ENCODE results near the gene VPS26C. TPM values are rescaled to one million over a fixed set of nuclear protein-coding genes. Genes with fewer than 3 reads are reported as not detected.

Gene VPS26C
- total RNA-seq, 1 donor from 2014 or later = 44.3 TPM

GRCh38 chr21:37207441-37208009 is 59.6 kb downstream of the VPS26C start:
- no peak for TF ChIP-seq CTCF (IDR thresholded peaks at IDR 0.05)
- H3K4me1 Mint-ChIP-seq (ENCODE audit: low read depth) = peaks cover 26% of the 10 kb centered on the region
- H3K27ac Mint-ChIP-seq (ENCODE audit: unreplicated experiment) = peak overlapping the region; percentile 89
- H3K36me3 Mint-ChIP-seq (ENCODE audit: low read depth) = peaks cover 17% of the 10 kb centered on the region
- no peaks in the 10 kb centered on the region for H3K27me3 Mint-ChIP-seq (ENCODE audit: low read depth)
- no peak overlapping the region for H3K4me3 Mint-ChIP-seq (ENCODE audit: unreplicated experiment)
- H3K9me3 Mint-ChIP-seq (ENCODE audit: low read depth) = peaks cover 5% of the 10 kb centered on the region
- no peak for DNase-seq (ENCODE audit: low spot score)

DNA sequence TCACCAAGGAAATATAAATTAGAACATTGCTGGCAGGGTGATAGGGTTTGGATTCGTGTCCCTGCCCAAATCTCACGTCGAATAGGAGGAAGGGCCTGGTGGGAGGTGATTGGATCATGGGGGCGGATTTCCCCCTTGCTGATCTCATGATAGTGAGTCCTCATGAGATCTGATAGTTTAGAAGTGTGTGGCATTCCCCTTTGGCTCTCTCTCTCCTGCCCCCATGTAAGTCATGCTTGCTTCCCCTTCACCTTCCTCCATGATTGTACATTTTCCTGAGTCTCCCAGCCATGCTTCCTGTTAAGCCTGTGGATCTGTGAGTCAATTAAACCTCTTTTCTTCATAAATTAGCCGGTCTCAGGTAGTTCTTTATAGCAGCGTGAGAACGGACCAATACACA is 60.6 kb downstream of the VPS26C start:
- Mint-ChIP-seq H3K27ac (ENCODE audit: unreplicated experiment) (no peak overlapping the region), H3K27me3 (ENCODE audit: low read depth) (no peaks in the 10 kb centered on the region), H3K36me3 (ENCODE audit: low read depth) (peaks cover 27% of the 10 kb centered on the region), H3K4me3 (ENCODE audit: unreplicated experiment) (no peak overlapping the region), H3K9me3 (ENCODE audit: low read depth) (peaks cover 4% of the 10 kb centered on the region), H3K4me1 (ENCODE audit: low read depth) (peaks cover 26% of the 10 kb centered on the region)
- DNase-seq (ENCODE audit: low spot score) = no peak
- TF ChIP-seq CTCF (IDR thresholded peaks at IDR 0.05) = no peak

DNA sequence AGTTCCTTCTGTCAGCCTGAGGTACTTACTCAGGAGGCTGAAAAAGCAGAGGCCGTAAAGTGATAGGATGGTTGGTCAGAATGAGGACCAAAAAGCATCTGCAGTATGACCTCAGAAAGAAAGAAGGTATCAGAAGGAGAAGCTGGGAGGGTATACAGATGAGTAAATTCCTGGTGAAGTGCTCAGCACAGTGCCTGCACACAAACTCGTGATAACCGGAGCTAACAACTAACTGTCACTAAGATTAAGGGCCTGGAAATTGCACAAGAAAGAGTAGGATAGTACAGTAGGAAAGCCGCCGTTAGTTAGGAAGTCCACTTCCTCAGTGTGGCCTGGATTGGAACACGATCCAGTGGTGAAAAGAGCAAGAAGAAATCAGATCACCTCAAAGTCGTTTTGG is 62.6 kb downstream of the VPS26C start:
- Mint-ChIP-seq H3K27ac (ENCODE audit: unreplicated experiment) (no peak overlapping the region), H3K36me3 (ENCODE audit: low read depth) (peaks cover 34% of the 10 kb centered on the region), H3K4me1 (ENCODE audit: low read depth) (peaks cover 28% of the 10 kb centered on the region)

GRCh38 chr21:37202221-37203110 is 64.7 kb downstream of the VPS26C start:
- Mint-ChIP-seq H3K9me3 (ENCODE audit: low read depth) (no peaks in the 10 kb centered on the region), H3K27me3 (ENCODE audit: low read depth) (no peaks in the 10 kb centered on the region), H3K27ac (ENCODE audit: unreplicated experiment) (peak overlapping the region; percentile 10), H3K4me1 (ENCODE audit: low read depth) (peaks cover 32% of the 10 kb centered on the region), H3K4me3 (ENCODE audit: unreplicated experiment) (no peak overlapping the region), H3K36me3 (ENCODE audit: low read depth) (peaks cover 47% of the 10 kb centered on the region)
- TF ChIP-seq CTCF (IDR thresholded peaks at IDR 0.05) = no peak
- no peak for DNase-seq (ENCODE audit: low spot score)

More for the DNA sequence above, 62.6 kb downstream of the VPS26C start:
- no peak for TF ChIP-seq CTCF (IDR thresholded peaks at IDR 0.05)
- H3K27me3 Mint-ChIP-seq (ENCODE audit: low read depth) = no peaks in the 10 kb centered on the region
- no peak for DNase-seq (ENCODE audit: low spot score)
- no peaks in the 10 kb centered on the region for H3K9me3 Mint-ChIP-seq (ENCODE audit: low read depth)
- H3K4me3 Mint-ChIP-seq (ENCODE audit: unreplicated experiment) = no peak overlapping the region

- Mint-ChIP-seq H3K36me3 (ENCODE audit: low read depth) (peaks cover 50% of the 10 kb centered on the region), H3K9me3 (ENCODE audit: low read depth) (no peaks in the 10 kb centered on the region), H3K27ac (ENCODE audit: unreplicated experiment) (no peak overlapping the region), H3K4me3 (ENCODE audit: unreplicated experiment) (no peak overlapping the region), H3K4me1 (ENCODE audit: low read depth) (peaks cover 17% of the 10 kb centered on the region), H3K27me3 (ENCODE audit: low read depth) (no peaks in the 10 kb centered on the region)
- no peak for DNase-seq (ENCODE audit: low spot score)
- no peak for TF ChIP-seq CTCF (IDR thresholded peaks at IDR 0.05)
Measured at GRCh38 chr21:37200641-37201480, 66.3 kb downstream of the VPS26C start.

Data from chondrocyte (in vitro differentiated cells).